ENCODE measurements around the gene LMAN1L.

DNA sequence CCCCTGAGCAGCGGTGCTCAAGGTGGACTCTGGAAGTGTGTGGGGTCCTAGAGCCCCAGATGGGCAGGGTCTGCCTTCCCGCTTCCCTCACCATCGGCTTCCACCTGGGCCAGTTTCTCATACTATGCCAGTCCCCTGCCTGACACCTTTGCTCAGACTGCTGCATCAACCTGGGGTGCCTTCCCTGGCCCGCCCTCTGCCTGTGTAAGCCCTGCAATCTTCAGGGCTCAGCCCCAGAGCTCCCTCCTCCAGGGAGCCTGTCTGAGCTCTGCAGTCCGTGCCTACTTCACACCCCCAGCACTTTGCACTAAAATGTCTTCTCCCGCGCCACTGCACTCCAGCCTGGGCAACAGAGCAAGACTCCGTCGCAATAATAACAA, 17.7 kb upstream of the LMAN1L start:
- TF ChIP-seq, protein P1, sequence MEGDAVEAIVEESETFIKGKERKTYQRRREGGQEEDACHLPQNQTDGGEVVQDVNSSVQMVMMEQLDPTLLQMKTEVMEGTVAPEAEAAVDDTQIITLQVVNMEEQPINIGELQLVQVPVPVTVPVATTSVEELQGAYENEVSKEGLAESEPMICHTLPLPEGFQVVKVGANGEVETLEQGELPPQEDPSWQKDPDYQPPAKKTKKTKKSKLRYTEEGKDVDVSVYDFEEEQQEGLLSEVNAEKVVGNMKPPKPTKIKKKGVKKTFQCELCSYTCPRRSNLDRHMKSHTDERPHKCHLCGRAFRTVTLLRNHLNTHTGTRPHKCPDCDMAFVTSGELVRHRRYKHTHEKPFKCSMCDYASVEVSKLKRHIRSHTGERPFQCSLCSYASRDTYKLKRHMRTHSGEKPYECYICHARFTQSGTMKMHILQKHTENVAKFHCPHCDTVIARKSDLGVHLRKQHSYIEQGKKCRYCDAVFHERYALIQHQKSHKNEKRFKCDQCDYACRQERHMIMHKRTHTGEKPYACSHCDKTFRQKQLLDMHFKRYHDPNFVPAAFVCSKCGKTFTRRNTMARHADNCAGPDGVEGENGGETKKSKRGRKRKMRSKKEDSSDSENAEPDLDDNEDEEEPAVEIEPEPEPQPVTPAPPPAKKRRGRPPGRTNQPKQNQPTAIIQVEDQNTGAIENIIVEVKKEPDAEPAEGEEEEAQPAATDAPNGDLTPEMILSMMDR (IDR thresholded peaks at IDR 0.05): no peak
- TF ChIP-seq ATF6 (CRISPR knock-in tag; IDR thresholded peaks at IDR 0.05) (no peak), MXD4 (CRISPR knock-in tag; IDR thresholded peaks at IDR 0.05; ENCODE audit: borderline replicate concordance) (no peak), USF2 (CRISPR knock-in tag; IDR thresholded peaks at IDR 0.05) (no peak)
